Amniotic stem cell (primary cell): Measurements from ENCODE around the gene NECTIN4.
"Not testable (repeated sequence)": the region's sequence is repeated elsewhere in the genome, so short reads cannot be mapped to it uniquely, and the experiment has no call there.

ENCODE experiments used
- DNase-seq: peaks from one replicate; lab custom pipeline; 2025; lab: John Stamatoyannopoulos, UW

The NECTIN4 gene

DNA sequence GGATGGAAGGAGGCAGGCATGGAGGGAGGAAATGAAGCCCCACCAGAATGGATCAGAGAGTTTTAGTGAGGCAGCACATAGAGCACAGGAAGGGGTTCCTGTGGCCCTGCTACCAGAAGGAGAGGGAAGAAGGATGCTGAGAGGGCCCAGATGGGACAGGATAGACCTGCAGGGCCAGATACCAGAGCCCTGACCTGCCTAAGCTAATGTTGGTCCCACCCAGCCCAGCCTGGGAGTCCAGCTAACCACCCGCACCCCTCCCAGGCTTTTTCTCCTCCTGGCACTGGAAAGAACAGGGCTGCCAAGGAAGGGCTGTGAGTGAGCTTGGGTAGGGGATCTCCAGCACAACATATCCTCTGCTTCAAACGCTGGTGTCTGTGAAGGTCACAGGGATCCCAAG lies 6.9 kb downstream of the NECTIN4 start:
- no peak for DNase-seq

DNA sequence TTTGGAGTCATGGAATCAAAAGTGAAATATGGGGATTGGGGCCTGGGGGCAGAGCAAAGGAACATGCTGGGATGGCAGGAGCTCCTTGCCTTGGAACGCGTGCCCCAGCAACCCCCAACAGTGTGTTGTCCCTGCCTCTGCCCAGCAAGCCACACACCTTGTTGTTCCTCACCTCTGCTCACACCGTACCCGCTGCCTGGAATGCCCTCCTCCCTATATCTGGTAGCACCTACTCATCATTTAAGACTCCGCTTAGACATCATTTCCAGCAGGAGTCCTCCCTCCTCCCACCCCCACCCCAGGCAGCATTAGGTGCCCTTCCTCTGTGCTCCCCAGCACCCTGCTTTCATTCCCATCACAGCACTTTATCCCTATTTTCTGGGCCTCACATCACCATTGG lies 7.8 kb downstream of the NECTIN4 start:
- DNase-seq = no peak

GRCh38 chr1:161080441-161081405 lies 8.6 kb downstream of the NECTIN4 start:
- DNase-seq = no peak

GRCh38 chr1:161079436-161080110 lies 9.8 kb downstream of the NECTIN4 start:
- no peak for DNase-seq

GRCh38 chr1:161077426-161077825 lies 11.9 kb downstream of the NECTIN4 start:
- DNase-seq = no peak

DNA sequence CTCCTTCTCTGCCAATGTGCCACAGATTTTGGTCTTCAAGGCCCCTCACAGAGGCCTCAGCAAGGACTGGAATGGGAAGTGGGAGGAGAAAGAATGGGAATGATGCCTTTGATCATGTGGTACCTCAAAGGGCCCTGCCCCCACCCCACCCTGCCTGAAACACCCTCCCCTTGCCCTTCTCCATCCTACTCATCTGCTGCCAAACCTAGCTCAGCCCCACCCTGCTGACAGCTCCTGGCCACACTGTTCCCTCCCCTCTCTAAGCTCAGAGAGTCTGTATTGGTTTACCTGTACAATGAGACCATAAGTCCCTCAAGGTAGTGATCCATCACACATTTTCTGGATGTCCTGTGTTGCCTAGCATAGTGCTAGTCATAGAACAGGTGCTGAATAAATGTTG lies 12.9 kb downstream of the NECTIN4 start:
- DNase-seq = no peak

- DNase-seq = no peak
Observed at GRCh38 chr1:161074676-161075368, 14.5 kb downstream of the NECTIN4 start.

- no peak for DNase-seq
Observed at GRCh38 chr1:161073474-161074121, 15.8 kb downstream of the NECTIN4 start.

- no peak for DNase-seq
Observed at GRCh38 chr1:161072751-161073449, 16.5 kb downstream of the NECTIN4 start.

DNA sequence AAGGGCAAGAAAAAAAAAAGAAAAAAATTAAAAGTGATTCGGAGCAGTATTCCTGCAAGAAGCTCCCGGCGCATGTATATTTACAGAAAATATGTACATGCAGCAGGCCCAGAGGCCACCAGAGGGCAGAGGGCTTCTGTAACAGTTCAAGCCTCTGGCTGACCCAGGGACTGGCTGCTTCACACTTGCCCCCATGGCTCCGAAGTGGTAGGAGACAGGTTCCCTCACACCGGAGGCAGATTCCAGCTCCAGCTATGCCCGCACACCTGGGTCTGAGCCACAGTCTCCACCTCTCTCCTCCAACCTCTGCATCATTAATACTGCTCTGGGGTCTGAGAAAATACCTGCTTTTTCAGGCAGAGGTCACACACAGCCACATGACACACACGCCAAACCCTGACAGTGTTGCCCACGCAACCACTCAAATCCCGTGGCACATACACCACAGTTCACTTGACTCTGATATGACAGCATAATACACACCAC lies 17.4 kb downstream of the NECTIN4 start:
- no peak for DNase-seq

DNA sequence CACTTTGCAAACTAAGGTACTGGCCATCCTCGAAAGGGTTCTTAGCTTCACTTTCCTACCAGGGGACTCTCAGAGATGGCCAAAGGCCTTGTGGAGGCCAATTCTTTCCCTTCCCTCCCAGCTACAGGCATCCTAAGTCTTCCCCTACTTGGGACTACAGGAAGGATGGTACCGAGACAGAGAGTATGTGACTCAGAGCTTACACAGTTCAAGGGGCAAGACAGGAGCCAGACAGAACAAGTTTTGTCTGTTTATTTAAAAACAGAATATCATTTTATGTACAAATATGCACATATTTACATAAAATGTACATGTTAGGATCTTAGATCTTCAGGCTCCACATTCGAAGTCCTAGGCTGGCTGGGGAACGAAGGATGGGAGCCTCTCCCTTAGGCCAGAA lies 18.6 kb downstream of the NECTIN4 start:
- no peak for DNase-seq

DNA sequence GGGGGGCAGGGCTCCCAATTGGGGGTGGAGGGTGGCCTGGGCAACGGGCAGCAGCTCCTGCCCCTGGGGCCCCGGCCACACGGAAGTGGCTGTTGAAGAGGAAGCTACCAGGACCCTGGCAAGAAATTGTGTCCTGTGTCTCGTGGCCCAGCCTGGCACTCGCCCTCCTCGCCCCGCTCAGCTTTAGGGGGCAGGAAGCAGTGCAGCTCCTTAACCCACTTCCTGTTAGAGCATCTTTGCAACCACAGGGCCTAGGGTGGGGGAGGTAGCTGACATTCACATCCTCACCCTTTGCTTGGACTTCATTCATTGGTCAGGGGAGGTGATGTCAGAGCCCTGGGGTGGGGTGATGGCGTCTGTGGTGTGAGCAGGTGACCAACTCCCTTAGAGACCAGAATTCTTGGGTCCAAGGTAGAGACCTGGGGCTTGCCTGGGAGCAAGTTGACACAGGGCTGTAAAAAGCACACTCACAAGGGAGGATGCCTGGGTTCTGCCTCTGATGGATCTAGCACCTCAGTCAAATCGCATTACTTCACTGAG lies 19.6 kb downstream of the NECTIN4 start, which contains the start of gene ARHGAP30:
Gene ARHGAP30 (minus strand): TSS at position 161 of the 540 bp plus-strand sequence. CDS start 267 bp downstream, outside the sequence.
- DNase-seq = no peak

DNA sequence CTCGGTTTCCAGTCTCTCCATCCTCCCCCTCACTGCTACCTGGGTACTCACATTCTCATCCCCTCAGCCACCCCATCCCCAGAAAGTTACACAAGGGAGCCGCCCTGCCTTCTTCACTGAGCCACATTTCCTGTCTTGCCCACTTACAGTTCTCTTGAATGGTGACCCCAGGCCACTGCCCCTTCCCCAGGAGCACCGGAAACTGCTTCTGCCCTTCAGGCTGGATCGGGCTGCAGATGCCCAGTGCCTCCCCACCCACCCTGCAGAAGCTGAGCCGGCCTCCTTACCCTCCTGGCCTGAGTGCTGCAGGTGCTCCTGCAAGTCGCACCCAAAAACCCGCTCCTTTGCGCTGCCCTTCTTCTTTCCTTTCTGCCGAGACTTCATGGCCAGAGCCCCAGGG lies 20.1 kb downstream of the NECTIN4 start:
- no peak for DNase-seq

DNA sequence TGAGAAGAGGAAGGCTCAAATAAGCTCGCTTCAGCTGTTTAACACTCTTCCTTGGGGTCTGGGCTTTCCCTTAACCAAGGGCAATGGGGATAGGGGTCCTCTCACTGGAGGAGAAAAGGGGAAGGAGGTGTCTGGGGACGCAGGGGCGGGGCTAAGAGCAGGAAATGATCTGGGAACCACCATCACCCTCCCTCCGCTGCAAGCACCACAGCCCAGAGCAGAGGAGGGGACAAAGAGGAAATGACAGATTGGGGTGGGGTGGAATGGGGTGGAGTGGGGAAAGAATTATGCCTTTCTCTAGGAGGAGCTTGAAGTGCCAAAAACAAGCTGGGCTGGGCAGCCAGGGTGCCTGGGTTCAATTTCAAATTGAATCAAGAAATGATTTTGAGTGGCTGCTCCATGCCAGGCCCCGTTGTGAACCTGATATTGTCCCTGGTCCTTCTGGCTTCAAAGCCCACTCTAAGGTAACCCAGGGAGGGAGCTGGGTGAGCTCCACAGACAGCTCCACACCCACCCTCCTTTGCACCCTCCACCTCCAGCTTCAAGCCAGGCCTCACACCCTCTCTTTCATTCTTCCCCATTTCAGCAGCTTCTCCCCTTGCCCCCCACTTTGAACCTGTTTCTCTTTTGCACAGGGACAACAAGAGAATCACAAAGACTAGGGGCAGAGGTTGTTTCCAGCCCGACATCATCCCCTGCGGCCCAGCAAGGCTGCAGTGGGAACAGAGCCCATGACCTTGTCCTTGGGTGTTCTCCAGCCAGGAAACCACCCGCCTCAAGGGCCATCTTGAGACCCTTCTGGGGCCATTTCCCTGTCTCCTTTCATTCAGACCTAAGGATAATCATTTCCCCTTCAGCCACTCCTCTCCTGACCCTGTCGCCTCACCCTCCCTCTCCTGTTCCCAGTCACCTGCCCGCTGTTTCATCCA lies 20.8 kb downstream of the NECTIN4 start:
- no peak for DNase-seq

DNA sequence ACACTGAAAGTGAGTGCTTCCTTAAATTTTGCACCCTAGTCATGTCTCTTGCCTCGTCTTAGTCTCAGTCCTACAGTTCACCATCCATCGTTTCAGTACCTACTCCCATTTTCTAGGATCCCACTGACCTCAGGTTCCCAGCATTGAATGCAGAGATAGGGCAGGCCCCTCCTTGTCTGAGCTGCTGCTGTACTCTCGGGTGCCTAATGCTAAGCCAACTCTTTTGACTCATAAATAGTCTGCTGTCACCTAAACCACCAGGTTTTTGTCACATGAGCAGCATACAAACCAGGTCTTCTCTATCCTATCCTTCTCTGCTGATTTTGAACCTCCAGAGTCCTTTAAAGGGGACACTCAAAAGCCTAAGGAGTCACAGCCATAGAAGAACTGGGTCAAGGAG lies 22.7 kb downstream of the NECTIN4 start:
- DNase-seq = no peak

GRCh38 chr1:161065681-161066080 lies 23.7 kb downstream of the NECTIN4 start:
- DNase-seq = not testable (repeated sequence)

DNA sequence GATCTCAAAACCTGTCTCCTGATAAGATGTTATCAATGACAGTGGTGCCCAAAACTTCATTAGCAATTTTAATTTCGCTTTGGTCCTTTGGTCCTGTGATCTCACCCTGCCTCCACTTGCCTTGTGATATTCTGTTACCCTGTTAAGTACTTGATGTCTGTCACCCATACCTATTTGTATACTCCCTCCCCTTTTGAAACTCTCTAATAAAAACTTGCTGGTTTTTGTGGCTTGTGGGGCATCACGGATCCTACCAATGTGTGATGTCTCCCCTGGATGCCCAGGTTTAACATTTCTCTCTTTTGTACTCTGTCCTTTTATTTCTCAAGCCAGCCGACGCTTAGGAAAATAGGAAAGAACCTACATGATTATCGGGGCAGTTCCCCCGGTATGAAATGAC lies 25.4 kb downstream of the NECTIN4 start:
- not testable (repeated sequence) for DNase-seq

DNA sequence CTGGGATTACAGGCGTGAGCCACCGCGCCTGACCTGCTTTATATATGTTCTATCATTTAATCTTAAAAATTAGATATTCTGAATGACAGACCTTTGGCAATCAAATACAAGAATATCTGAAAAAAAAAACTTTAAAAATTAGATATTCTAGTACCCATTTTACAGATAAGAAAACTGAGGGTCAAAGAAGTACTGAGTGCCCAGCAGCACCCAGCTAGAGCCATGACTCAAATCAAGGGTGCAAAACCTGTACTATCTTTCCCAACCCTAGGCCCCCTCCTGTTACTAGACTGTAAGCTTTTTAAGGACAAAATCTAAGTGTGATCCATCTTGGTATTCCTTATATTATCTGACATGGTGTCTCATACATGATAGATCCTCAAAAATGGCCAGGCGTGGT lies 27.9 kb downstream of the NECTIN4 start:
- no peak for DNase-seq

DNA sequence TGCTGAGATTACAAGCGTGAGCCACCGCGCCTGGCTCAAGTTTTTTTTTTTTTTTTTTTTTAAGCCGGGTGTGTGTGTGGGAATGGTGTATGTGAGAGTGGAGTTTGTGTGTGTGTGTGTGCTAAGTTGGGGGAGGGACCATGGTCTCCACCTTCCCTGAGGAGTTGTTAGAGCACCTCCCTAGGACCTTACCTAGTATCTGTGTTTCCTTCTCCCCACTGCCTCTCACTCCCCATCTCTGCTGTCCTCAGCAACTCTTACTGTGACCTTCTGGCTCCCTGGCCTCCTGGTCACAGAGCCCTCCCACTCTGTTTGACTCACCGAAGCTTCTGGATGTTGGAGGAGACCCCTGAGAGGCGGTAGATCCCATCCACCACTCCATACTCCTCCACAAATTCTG lies 30.1 kb downstream of the NECTIN4 start:
- no peak for DNase-seq

DNA sequence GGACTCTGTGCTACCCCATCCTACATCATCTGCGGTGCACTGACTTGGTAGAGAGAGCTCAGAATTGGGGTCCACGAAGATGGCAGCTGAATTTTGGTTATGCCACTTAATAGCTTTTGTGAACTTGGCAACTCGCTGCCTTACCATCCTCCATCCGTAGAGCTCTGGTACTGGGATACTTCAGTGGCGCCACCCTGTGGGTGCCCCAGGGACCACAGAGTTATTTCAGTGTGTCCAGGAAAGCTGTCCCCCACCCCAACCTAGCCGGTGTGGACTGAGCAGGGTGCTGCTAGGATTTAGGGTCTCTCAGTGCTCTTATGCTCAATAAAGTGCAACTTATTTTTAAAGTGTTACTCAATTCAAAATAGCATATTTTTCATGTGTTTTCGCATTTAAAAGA lies 34.6 kb downstream of the NECTIN4 start:
- DNase-seq = no peak
